ENCODE measurements around the gene FOXD2. TPM values are rescaled to one million over a fixed set of nuclear protein-coding genes. Genes with fewer than 3 reads are reported as not detected.
A peak's percentile ranks its signal among the peaks of the same experiment; 100 is the strongest.

FOXD2 gene
- polyA plus RNA-seq, 3 donors = 0.03 to 0.11 TPM; not detected in 1

DNA sequence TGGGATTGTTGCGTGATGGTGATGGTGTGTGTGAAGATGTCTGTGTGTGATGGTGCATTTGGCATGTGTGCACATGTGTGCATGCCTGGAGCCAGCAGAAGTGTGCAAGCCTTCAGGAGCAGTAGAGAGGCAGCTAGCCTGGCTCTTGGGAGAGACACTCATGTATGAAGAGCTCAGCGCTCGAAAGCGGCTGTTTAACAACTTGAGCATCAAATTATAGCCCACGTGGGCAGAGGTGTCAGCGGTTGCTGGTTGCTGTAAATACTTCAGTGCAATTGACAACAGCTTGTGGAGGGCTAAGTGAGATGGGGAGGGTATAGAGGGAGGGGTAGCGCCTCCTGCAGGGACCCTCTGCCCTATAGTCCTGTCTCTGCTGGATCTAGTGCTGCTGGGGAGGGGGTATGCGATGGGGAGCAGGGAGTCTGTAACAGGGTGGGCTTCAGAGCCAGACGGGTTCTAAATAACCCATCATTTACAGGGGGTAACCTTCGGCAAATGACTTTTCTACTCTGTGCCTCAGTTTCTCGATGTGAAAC is 21.5 kb downstream of the FOXD2 start:
- no peaks in the 10 kb centered on the region for H3K79me2 ChIP-seq (ENCODE audit: insufficient read depth, low read length)
- 23% methylated on average over 7 of the region's 11 CpGs for WGBS (ENCODE audit: insufficient coverage)
- H3K36me3 ChIP-seq (replicated peaks in 1 of 2; ENCODE audit: control insufficient read depth in 1 of 2, insufficient read depth in 2 of 2, low read length in 2 of 2) = no peaks in the 10 kb centered on the region
- TF ChIP-seq, protein P1, sequence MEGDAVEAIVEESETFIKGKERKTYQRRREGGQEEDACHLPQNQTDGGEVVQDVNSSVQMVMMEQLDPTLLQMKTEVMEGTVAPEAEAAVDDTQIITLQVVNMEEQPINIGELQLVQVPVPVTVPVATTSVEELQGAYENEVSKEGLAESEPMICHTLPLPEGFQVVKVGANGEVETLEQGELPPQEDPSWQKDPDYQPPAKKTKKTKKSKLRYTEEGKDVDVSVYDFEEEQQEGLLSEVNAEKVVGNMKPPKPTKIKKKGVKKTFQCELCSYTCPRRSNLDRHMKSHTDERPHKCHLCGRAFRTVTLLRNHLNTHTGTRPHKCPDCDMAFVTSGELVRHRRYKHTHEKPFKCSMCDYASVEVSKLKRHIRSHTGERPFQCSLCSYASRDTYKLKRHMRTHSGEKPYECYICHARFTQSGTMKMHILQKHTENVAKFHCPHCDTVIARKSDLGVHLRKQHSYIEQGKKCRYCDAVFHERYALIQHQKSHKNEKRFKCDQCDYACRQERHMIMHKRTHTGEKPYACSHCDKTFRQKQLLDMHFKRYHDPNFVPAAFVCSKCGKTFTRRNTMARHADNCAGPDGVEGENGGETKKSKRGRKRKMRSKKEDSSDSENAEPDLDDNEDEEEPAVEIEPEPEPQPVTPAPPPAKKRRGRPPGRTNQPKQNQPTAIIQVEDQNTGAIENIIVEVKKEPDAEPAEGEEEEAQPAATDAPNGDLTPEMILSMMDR (IDR thresholded peaks at IDR 0.05) = no peak
- no peaks in the 10 kb centered on the region for H3K36me3 Mint-ChIP-seq
- H3K27ac ChIP-seq (ENCODE audit: low read depth in 1 of 2, low read length in 2 of 2) = no peak overlapping the region
- intact Hi-C loops (cut with micrococcal nuclease) = no loop called here
- H3K27me3 ChIP-seq (ENCODE audit: control insufficient read depth in 2 of 2, insufficient read depth in 2 of 2, low read length in 2 of 2) = peaks cover 30 to 33% of the 10 kb centered on the region in 2 donors
- no peaks in the 10 kb centered on the region for H3K9me3 ChIP-seq (replicated peaks in 1 of 2; ENCODE audit: control insufficient read depth in 1 of 2, insufficient read depth in 1 of 2, low read length in 2 of 2)
- peaks cover 0 to 4% (median 0%) of the 10 kb centered on the region in 7 donors for H3K9me3 Mint-ChIP-seq
- no peak for DNase-seq
- H3K4me1 Mint-ChIP-seq = no peaks in the 10 kb centered on the region
- no peak overlapping the region for H3K4me3 ChIP-seq (replicated peaks in 1 of 3; ENCODE audit: low read depth in 2 of 3, low read length in 3 of 3)
- no peak overlapping the region for H3K4me2 ChIP-seq (replicated peaks; ENCODE audit: extremely low read depth, low read length, poor library complexity, severe bottlenecking)
- no peak overlapping the region for H3K27ac Mint-ChIP-seq
- no peak overlapping the region for H3K9ac ChIP-seq (ENCODE audit: insufficient read depth, low read length, poor library complexity, severe bottlenecking)
- H2AFZ ChIP-seq (ENCODE audit: insufficient read depth, low read depth, low read length, poor library complexity, severe bottlenecking) = no peak overlapping the region
- H3K4me1 ChIP-seq (ENCODE audit: control insufficient read depth in 1 of 2, insufficient read depth in 2 of 2, low read length in 2 of 2) = no peaks in the 10 kb centered on the region
- peak overlapping the region in 1 of 2 donors; percentile 8 for H3K4me3 Mint-ChIP-seq
- no peaks in the 10 kb centered on the region for H4K20me1 ChIP-seq (ENCODE audit: insufficient read depth, low read length)
- H3K27me3 Mint-ChIP-seq (ENCODE audit: low read depth in 3 of 3) = peaks cover 35 to 62% (median 49%) of the 10 kb centered on the region in 3 donors

DNA sequence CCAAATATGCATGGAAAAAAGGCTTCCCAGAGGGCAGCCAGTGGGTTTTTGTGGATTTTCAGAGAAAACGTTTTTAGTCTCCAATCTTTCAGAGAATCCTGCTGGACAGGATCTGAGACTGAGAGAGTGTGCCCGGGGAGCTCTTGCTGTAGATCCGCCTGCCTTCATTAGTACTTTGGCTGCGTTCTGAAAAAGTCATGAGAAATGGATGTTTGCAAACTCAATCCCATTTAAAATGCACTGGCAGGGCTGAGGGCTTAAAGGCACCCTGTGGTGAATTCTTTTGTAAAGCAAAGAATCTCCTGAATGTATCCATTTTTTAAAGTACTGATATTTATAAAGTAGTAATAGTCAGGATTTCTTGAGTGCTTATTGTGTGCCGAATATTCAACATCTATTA is 22.2 kb downstream of the FOXD2 start:
- Mint-ChIP-seq H3K4me1 (no peaks in the 10 kb centered on the region), H3K4me3 (no peak overlapping the region)
- intact Hi-C loops (cut with micrococcal nuclease) = no loop called here

More for the DNA sequence above, 22.2 kb downstream of the FOXD2 start:
- TF ChIP-seq, protein P1 (IDR thresholded peaks at IDR 0.05) = no peak
- Histone ChIP-seq H3K9ac (ENCODE audit: insufficient read depth, low read length, poor library complexity, severe bottlenecking) (no peak overlapping the region), H3K4me3 (replicated peaks in 1 of 3; ENCODE audit: low read depth in 2 of 3, low read length in 3 of 3) (no peak overlapping the region), H3K4me2 (replicated peaks; ENCODE audit: extremely low read depth, low read length, poor library complexity, severe bottlenecking) (no peak overlapping the region), H2AFZ (ENCODE audit: insufficient read depth, low read depth, low read length, poor library complexity, severe bottlenecking) (no peak overlapping the region), H4K20me1 (ENCODE audit: insufficient read depth, low read length) (no peaks in the 10 kb centered on the region), H3K9me3 (replicated peaks in 1 of 2; ENCODE audit: control insufficient read depth in 1 of 2, insufficient read depth in 1 of 2, low read length in 2 of 2) (no peaks in the 10 kb centered on the region), H3K79me2 (ENCODE audit: insufficient read depth, low read length) (no peaks in the 10 kb centered on the region), H3K4me1 (ENCODE audit: control insufficient read depth in 1 of 2, insufficient read depth in 2 of 2, low read length in 2 of 2) (no peaks in the 10 kb centered on the region), H3K27ac (ENCODE audit: low read depth in 1 of 2, low read length in 2 of 2) (no peak overlapping the region), H3K36me3 (replicated peaks in 1 of 2; ENCODE audit: control insufficient read depth in 1 of 2, insufficient read depth in 2 of 2, low read length in 2 of 2) (no peaks in the 10 kb centered on the region), H3K27me3 (ENCODE audit: control insufficient read depth in 2 of 2, insufficient read depth in 2 of 2, low read length in 2 of 2) (peaks cover 30 to 33% of the 10 kb centered on the region in 2 donors)
- WGBS (ENCODE audit: insufficient coverage) = 10% methylated on average over 2 of the region's 5 CpGs
- H3K27me3 Mint-ChIP-seq (ENCODE audit: low read depth in 3 of 3) = peaks cover 30 to 64% (median 50%) of the 10 kb centered on the region in 3 donors
- no peaks in the 10 kb centered on the region for H3K36me3 Mint-ChIP-seq
- no peak overlapping the region for H3K27ac Mint-ChIP-seq
- no peak for DNase-seq
- H3K9me3 Mint-ChIP-seq = peaks cover 0 to 4% (median 0%) of the 10 kb centered on the region in 7 donors
